Uterus (tissue), 2 donors: ENCODE results near the gene AVPR2.

Experiments used
- CTCF ChIP-seq, 4 experiments: fragments of 200-600 bp in 2 of 4; fragments of 450-650 bp in 2 of 4; sonication (generic) in 2 of 4; IDR thresholded peaks; one replicate each; pipeline ENCODE4 v1.5.1; 2016 to 2019; ENCODE audit warnings: antibody characterized with exemption in 4 of 4, mild to moderate bottlenecking in 2 of 4, moderate library complexity in 1 of 4
- POLR2A ChIP-seq, 2 donors: fragments of 450-650 bp; IDR thresholded peaks; one replicate each; pipeline ENCODE4 v1.6.1; 2016; ENCODE audit warnings: antibody characterized with exemption in 2 of 2, mild to moderate bottlenecking in 1 of 2, moderate library complexity in 1 of 2

- TF ChIP-seq CTCF (IDR thresholded peaks at IDR 0.05), result no peak
- TF ChIP-seq POLR2A (IDR thresholded peaks at IDR 0.05), result no peak
Observed at GRCh38 chrX:153921070-153921469, 16.6 kb downstream of the AVPR2 start.
